GM21825 (cell line): ENCODE measurements around the gene GUCY2F.

Experiments
- ATAC-seq: cut with Tn5 transposase; IDR thresholded peaks from one replicate; pipeline ENCODE4 v1.9.1; 2021; ENCODE audit warnings: mild to moderate bottlenecking, moderate library complexity; ENCODE audit not compliant: unreplicated experiment

GUCY2F gene

GRCh38 chrX:109481986-109482385 lies at the start of gene GUCY2F:
Gene GUCY2F (minus strand): TSS chrX:109482086. CDS start chrX:109475936, 6,150 bp downstream.
- no peak for ATAC-seq

- no peak for ATAC-seq
Observed at GRCh38 chrX:109519001-109519400, 37.1 kb upstream of the GUCY2F start.

- ATAC-seq: no peak
Observed at GRCh38 chrX:109511113-109511512, 29.2 kb upstream of the GUCY2F start.

- no peak for ATAC-seq
Observed at GRCh38 chrX:109508915-109509314, 27.0 kb upstream of the GUCY2F start.

GRCh38 chrX:109501176-109501575 lies 19.3 kb upstream of the GUCY2F start:
- no peak for ATAC-seq

GRCh38 chrX:109498434-109498833 lies 16.5 kb upstream of the GUCY2F start:
- no peak for ATAC-seq

- ATAC-seq: no peak
Observed at GRCh38 chrX:109489174-109489573, 7.3 kb upstream of the GUCY2F start.

GRCh38 chrX:109487640-109488039 lies 5.8 kb upstream of the GUCY2F start:
- no peak for ATAC-seq

- peak; percentile 59 for ATAC-seq
Observed at GRCh38 chrX:109485470-109486340, 3.8 kb upstream of the GUCY2F start.

- ATAC-seq: no peak
Observed at GRCh38 chrX:109484886-109485285, 3.0 kb upstream of the GUCY2F start.

GRCh38 chrX:109475174-109475891 lies 6.6 kb downstream of the GUCY2F start:
- no peak for ATAC-seq

GRCh38 chrX:109472939-109473735 lies 8.7 kb downstream of the GUCY2F start:
- no peak for ATAC-seq

- no peak for ATAC-seq
Observed at GRCh38 chrX:109464231-109464630, 17.7 kb downstream of the GUCY2F start.

GRCh38 chrX:109463784-109464183 lies 18.1 kb downstream of the GUCY2F start:
- ATAC-seq: no peak

GRCh38 chrX:109448282-109448938 lies 33.5 kb downstream of the GUCY2F start:
- ATAC-seq: no peak

GRCh38 chrX:109441266-109441665 lies 40.6 kb downstream of the GUCY2F start:
- ATAC-seq: no peak

GRCh38 chrX:109440475-109440874 lies 41.4 kb downstream of the GUCY2F start:
- ATAC-seq: peak; percentile 90

- ATAC-seq: no peak
Observed at GRCh38 chrX:109409181-109409580, 72.7 kb downstream of the GUCY2F start.

GRCh38 chrX:109403922-109404321 lies 78.0 kb downstream of the GUCY2F start:
- ATAC-seq: no peak

- no peak for ATAC-seq
Observed at GRCh38 chrX:109399831-109400230, 82.1 kb downstream of the GUCY2F start.

GRCh38 chrX:109398833-109399232 lies 83.1 kb downstream of the GUCY2F start:
- ATAC-seq: no peak
